NCI-H2227 (cell line): Measurements from ENCODE around the gene DCUN1D4.

Source experiments
- DNase-seq: peaks from one replicate; lab custom pipeline; 2025; ENCODE audit not compliant: unreplicated experiment; lab: John Stamatoyannopoulos, UW

The DCUN1D4 gene

DNA sequence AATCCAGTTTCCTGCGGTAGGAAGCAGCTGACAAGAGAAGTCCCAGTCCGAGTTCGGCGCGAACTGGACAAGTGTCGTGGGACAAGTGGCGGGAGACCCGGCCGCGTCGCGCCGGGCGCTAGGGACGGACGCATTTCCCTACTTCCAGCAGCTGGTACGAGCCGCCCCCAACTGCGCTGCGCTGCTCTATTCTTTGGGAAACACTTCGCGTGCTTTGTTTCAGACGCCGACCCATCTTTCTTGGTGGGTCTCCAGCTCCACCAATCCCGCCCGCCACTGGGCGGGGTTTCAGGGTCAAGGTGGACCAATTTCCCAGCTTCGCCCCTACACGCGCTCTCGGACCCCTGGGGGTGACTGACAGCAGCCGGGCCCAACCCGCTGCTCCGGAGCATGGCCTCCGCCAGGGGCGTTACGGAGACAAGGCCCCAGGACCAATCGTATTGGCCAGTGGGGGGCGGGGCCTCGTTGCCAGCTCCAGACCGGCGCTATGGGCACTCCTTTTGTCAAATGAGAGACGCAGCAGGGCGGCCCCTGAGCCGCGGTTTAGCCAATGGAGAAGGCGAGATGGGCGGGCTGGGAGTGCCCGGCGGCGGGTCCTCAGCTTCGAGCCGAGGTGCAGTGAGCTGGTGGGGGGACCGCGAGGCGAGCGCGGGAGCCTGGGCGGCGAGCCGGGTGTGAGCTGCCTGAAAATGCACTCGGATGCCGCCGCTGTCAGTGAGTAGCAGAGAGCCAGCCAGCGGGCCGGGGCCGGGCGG, at the start of gene DCUN1D4:
Gene DCUN1D4, plus strand, starts transcription at position 600 of the 755 bp plus-strand sequence. Its CDS starts 90 bp downstream, at position 690.
- peak; percentile 98 for DNase-seq

DNA sequence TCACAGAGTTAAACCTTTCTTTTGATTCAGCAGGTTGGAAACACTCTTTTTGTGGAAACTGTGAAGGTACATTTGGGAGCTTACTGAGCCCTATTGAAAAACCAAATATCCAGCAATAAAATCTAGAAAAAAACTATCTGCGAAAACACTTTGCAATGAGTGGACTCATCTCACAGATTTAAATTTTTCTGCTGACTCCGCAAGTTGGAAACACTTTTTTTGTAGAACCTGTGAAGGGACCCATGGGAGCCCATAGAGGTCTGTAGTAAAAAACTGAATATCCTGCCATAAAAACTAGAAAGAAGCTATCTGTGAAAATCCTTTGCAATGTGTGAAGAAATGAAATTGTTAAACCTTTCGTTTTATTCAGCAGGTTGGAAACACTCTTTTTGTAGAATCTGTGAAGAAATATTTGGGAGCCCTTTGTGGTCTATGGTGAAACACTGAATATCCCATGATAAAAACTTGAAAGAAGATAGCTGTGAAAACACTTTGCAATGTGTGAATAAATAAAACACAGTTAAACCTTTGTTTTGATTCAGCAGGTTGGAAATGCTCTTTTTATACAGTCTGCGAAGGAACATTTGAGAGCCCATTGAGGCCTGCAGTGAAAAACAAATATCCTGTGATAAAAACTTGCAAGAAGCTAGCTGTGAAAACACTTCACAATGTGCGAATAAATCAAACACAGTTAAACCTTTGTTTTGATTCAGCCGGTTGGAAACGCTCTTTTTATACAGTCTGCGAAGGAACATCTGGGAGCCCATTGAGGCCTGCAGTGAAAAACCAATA, 22.3 kb upstream of the DCUN1D4 start:
- no peak for DNase-seq

DNA sequence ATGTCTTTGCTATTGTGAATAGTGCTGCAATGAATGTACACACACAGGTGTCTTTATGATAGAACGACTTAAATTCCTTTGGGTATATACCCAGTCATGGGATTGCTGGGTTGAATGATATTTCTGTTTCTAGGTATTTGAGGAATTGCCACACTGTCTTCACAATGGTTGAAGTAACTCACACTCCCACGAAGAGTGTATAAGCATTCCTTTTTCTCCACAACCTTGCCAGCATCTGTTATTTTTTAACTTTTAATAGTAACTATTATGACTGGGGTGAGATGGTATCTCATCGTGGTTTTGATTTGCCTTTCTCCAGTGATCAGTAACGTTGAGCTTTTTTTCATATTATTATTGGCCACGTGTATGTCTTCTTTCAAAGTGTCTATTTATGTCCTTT, 17.6 kb upstream of the DCUN1D4 start:
- no peak for DNase-seq

DNA sequence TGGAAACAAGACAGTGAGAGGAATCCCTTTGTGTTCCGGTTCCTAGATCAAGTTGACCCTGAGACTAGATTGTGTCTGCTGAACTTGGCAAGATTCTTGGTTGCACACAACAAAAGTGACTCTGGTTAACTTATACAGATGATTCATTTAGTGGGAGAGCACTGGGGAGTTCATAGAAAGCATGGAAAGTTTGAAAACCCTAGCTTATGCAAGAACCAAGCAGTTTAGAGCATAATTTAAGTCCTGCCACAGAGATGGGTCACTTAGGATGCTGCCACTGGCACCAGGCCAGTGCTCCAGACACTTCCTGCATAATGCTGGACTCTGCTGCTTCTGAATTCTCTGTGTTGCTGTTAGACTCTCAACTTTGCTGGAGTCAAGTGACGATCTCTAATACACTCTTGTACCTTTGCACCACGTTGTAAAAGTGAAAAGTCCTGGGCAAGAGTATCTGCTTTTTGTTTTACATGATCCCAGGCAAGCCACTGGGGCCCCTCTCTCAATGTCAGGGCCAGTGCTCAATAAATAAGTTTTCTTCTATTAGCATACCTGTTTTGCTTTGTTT, 12.7 kb upstream of the DCUN1D4 start:
- DNase-seq: no peak

DNA sequence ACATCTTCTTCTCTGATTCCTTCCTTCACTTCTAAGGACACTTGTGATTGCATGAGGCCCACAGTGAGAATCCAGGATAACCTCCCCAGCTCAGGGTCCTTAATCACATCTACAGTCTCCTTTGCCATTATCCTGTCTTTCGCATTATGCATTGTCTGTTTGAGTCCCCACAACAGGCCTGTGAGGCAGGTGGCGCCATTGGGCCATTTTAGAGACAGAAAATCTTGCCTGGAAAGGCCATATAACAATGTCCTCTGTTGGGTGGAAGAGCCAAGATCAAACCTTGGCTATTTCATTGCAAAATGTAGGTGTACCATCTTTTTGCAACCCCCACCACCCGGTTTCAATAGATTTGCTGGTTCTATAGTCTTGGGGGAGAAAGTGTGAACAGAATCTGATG, 11.8 kb upstream of the DCUN1D4 start:
- peak; percentile 46 for DNase-seq

DNA sequence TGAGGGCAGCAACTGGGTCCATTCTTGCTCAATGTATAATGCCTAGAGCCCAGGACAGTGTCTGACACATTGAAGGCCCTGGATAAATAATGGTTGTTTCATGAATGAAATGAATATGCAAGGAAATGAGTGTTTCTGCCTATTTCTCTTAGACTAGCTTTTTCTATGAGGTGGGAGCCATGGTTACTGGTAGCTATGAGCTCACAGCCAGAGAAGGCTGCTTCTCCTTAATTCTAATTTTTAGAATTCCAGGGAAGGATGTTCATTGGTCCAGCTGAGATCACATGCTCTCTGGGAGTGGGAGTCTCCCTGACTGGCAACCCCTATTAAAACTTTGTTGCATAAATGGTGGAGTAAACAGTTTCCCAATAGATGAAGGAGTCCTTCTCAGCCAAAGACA, 9.7 kb upstream of the DCUN1D4 start:
- DNase-seq: no peak

DNA sequence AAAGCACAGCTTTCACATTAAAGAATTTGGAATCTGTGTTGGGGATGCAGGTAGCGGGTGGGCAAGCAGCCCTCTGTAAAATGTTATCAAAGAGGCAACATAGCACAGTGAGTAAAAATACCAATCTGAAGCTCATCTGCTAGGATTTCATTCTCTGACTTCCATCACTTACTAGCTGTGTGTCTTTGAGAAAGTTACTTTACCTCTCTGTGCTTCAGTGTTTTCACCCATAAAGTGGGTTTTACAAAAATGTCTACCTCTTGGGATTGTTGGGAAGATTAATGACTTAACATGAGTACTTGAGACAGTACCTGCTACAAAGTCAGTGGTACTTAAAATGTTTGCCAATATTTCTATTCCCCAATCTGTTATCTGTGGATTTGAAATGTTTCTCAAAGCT, 7.9 kb upstream of the DCUN1D4 start:
- no peak for DNase-seq

DNA sequence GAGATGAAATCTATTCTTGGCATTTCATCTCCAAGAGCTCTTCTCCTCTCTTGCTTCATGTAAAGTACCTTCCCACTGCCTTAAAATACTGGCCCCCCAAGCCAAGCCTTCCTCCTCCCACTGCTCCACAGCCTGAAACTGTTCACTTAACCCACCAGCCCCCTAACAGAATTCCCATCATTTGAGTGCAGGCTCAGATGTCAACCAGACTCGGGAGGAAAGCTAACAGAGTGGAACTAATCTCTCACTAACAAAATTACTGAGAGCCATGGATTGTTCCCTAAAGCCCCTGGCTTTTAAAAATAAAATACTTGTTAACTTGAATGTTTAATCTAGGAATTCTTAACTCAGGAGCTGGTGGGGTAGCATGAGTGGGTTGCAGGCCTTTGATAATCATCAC, 7.1 kb upstream of the DCUN1D4 start:
- DNase-seq: no peak

DNA sequence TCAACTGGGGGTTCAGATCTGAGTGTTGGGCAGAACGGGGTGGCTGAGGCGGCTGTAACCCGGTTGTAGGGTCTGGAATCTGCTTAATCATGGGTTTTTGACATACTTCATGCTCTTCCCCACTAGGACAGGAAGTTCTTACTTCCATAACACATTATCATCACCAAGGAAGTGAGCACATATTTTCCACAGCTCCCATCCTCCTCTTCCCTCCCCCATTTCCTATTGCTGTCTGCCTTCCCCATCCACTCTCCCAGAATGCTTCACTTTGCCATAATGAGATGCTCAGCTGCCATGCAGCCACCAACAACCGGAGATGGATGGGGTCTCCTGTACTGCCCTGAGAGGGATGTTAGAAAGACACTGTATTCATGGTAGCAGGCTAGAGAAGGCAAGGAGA, 6.4 kb upstream of the DCUN1D4 start:
- no peak for DNase-seq

DNA sequence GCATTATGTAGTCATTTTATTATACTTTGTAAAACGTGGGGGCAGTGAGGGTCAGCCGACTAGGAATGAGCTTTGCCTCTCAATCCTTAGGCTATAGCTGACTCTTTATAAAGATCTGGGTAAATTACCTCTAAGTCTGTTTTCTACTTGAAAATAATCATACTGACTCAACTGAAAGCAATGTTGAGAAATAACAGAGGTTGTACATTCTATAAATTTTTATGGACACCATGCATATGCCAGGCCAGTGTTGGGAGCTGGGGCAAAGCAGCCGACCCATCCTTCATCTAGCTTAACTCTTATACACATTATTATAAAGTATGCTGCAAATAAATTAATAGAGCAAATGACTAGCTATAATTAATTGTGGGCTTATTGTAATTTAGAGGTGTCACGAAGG, 2.2 kb upstream of the DCUN1D4 start:
- DNase-seq: no peak

DNA sequence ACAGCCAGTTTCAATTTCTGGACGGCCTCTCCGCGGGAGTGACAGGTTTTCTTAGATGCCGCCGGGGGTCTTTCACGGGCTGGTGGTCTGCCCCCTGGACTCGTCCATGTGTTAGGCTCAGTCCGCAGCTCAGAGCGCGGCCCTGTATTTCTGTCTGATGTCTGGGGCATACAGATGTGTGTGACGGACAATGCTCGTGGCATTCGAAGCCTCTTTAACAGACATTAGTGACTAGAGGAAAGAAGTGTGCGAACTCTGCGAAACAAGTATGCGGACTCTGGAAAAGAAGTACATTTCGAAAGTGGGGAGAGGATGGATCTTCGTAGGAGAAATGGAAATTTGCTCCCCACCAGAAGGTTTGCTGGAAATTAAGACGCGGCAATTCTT, 793 bp upstream of the DCUN1D4 start:
- DNase-seq: peak; percentile 34

DNA sequence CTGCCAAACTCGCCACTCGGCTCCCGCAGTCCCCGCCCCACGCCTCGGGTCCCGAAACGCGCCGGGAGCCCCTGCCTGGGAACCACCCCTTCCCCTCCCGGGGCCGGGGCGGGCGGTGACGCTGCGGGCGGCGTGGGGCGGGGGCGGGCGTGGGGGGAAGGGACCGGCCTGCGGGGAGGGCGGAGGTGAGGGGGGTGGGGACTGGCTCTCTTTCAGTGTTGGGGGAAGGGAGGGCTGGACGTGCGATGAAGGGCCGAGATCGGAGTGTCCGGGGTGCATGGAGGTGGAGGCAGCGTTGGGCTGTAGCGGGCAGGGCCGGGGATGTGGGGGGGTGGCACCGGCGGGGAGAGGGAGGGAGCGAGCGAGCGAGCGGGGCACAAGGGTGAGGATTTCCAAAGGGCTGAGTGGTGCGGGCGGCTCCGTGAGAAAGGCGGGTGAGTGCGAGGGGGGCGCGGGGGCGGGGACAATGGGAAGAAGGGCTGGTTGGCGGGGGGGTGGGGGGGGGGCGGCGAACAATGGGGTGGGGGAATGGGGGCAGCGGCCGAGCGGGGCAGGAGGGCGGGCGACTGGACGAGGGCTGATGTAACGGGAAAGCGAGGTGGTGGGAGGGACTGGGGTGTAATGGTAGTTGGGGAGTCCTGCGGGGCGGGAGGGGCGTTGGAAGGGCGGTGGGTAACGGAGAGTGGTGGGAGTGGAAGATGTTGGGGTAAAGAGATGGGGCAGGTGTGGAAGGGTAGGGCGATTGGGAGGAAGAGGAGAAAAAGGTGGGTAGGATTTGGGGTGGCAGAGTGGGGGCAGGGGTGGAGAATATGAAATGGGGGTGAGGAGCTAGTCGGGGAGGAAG, 578 bp downstream of the DCUN1D4 start:
- peak; percentile 79 for DNase-seq

DNA sequence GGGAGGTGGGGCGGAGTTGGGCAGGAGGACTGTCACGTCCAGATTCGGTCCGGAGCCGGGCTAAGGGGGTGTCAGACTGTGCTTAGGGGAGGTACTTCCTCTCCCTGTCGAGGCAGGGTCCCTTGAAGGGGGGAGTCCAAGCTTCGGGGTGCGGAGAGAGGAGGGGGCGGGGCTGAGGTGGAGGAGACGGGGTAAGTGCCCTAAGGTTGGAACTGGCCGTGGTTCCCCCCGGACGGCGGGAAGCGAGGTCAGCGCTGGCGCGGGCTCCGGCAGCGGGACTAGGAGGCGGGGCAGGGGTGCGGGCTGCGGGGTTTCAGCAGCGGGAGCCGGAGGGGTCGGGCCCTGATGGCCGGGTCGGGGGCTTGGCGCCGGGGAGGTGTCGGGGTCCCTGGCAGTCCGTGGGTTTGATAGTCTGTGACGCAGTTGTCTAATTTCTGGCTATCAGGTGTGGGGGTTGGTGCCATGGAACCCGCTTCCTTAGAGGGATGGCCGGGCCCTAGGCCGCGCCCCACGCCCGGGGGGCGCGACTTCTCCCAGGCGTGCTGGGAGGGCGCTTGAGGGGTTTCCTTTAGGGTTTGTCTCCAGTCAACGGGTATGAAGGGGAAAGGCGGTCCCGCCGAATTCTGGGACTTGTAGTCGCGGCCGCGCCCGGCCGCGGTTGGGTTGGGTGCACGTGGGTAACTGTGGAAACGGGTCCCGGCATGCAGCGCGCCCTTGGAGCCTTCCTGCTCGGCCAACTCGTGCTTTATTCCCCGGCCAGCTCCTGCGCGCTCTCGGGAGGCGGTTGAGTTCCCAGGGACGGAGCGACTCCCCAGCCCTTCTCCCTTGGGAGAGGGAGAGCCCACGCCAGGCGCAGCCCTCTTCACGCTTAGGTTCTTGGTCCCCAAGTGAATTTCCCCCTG, 1.5 kb downstream of the DCUN1D4 start:
- peak; percentile 91 for DNase-seq

DNA sequence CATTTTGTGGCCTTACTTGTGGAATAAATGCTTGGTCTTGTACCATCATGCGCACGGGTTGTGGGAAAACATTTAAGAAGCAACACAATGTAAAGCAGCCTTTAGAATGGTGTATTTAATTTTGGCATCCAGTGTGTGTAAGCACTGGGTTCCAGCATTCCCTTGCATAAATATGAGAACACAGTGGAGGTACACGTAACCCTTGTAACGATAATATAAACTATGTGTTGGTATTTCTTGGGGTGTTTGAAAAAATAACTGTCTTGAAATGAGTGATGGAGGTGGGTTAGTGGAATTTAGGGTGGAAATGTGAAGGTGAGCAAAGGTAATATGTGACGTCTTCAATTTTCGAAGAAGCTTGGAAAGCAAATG, 2.1 kb downstream of the DCUN1D4 start:
- DNase-seq: no peak

DNA sequence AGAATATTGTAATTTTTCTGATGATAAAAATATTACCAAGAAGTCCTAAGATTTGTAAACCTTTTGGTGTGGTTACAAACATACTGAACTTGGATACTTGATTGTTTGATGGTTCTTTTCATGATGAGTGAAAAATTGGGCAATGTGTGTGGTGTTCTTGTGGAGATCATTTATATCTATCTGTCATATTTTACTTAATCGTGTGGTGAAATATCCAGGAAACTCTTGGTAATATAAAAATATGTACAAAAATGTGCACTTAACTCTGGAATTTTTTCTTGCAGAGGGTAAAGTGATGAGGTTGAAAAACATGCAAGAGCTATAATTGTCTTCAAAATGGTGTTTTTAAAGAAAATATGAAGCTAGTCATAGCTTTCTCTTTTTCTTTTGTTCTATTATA, 2.8 kb downstream of the DCUN1D4 start:
- no peak for DNase-seq

DNA sequence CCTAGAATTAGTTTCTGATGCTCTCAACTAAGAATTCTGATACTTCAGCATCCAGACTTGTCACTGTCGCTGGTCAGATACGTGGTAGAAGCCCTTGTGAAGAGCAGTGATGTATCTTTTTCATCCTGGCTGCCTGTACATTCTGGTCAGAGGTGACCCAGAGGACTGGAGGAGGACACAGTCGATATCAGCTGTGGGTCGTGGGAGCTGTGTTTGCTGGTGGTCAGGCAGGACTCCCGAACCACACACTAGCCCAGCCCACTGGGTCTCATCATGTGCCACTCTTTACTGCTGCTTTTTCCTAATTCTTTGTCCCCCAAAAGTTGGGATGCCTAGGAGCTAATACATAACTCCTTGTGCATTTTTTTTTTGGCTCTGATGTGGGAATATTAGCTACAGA, 6.5 kb downstream of the DCUN1D4 start:
- DNase-seq: no peak

DNA sequence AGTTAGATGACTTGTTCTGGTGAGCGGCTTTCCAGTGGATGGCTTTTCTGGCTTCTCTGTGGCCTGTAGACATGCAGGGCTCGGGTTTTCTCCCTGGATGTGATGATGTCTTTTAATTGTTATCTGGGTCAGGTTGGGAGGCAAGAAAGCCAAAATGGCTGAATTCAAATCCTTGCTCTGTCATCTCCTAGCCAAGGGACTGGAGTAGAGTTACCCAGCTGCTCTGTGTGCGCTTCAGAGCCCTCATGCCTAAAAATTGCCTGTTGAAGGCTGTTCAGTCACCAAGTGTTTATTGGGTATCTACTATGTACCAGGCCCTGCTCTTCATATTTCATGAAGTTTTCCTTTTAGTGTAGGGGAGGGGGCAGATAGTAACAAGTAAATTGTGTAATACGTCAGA, 7.3 kb downstream of the DCUN1D4 start:
- DNase-seq: no peak

DNA sequence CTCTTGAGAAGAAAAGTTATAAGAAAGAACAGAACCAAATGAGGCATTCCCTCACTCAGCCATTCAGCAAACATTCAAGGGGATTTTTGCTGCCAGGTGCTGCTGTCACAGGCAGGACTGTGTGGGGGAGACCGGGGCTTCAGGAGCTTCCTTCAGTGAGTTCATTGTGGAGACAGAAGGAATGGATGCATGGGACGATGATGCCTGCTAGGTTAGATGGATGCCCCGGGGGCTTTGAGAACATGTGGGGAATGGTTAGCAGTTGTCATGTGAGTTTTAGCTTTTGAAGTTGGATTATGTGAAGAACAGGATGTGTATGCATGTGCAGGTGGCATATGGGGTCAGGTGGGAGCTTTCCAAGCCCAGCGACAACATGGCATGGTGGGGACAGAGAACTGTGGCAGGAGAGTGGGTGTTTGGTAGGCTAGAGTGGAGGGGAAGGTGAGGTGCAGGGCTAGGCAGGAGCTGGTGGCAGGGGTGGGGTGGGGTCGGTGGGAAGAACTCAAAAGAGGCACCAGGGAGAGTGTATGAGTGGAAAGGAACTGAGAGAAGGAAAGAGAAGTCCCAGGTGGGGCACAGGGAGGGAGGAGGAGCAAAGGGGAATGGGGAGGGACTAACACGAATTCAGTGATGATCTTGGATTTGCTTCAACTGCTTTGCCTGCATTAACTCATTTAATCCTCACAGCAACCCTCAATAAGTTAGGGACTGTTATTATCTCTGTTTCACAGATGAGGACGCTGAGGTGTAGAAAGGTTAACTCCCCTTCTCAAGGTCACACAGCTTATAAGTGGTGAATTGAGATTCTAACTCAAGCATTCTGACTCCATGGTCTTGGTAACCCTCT, 8.4 kb downstream of the DCUN1D4 start:
- no peak for DNase-seq

DNA sequence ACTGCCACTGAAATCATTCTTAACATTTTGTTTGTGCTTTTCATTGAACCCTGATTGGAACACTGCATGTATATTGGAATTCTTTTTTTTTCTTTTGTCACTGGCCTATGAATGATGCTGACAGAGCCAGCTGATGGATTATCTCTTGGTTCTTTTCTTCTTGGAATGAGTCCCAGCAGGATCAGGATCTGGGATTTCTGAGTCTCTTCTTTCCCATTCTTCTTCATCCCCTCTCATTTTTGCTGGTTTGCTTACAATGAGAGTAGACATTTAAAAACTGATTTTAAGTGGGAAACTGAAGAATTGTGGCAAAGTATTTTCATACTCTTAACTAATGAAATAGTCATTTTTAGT, 9.0 kb downstream of the DCUN1D4 start:
- no peak for DNase-seq
